Colonic mucosa (tissue), 4 donors: ENCODE measurements around the gene LRIT1. TPM values are rescaled to one million over a fixed set of nuclear protein-coding genes. Genes with fewer than 3 reads are reported as not detected.

Source experiments
- DNase-seq: peaks from one replicate; pipeline ENCODE4 v3.0.0-alpha.2; 2020
- H3K27ac ChIP-seq: fragments of 200-600 bp; one replicate; pipeline ENCODE4 v1.8.0; 2021
- H3K27me3 ChIP-seq: fragments of 200-600 bp; one replicate; pipeline ENCODE4 v1.8.0; 2021
- H3K36me3 ChIP-seq: fragments of 200-600 bp; one replicate; pipeline ENCODE4 v1.8.0; 2021
- H3K4me1 ChIP-seq: fragments of 200-600 bp; one replicate; pipeline ENCODE4 v1.8.0; 2021; ENCODE audit warnings: mild to moderate bottlenecking
- H3K4me3 ChIP-seq: fragments of 200-600 bp; one replicate; pipeline ENCODE4 v1.8.0; 2021
- H3K9ac ChIP-seq, 2 donors: one replicate each; pipeline ENCODE4 v1.7.0; 2013; ENCODE audit warnings: control low read depth in 2 of 2, low read depth in 2 of 2, low read length in 2 of 2
- H3K9me3 ChIP-seq: fragments of 200-600 bp; one replicate; pipeline ENCODE4 v1.8.0; 2021
- intact Hi-C: fragments of 100-400 bp; cut with DNase I; formaldehyde crosslinking; loops from one replicate; pipeline ENCODE4 v1.14.1; 2022
- total RNA-seq, 2 donors: library from RNA; stranded (reverse); fragmentation: NEBNext Ultra II Directional in 1 of 2; extraction: Animal tissue kit (Norgen Biotek cat#: 25700) in 1 of 2; gene quantifications; one replicate each; pipeline ENCODE4 v1.2.1, GENCODE V29; 2021
- TF ChIP-seq, protein P1 (sequence below): fragments of 200-600 bp; IDR thresholded peaks from one replicate; pipeline ENCODE4 v1.8.0; 2022; ENCODE audit warnings: antibody characterized with exemption, mild to moderate bottlenecking
- donor health status: healthy.
- donor health status: DM: no; HTN: no; CAD: no.
- donor health status: DM: no; HTN: no; CAD: no.

The LRIT1 gene
- total RNA-seq, 2 donors from 2014 or later: not detected

DNA sequence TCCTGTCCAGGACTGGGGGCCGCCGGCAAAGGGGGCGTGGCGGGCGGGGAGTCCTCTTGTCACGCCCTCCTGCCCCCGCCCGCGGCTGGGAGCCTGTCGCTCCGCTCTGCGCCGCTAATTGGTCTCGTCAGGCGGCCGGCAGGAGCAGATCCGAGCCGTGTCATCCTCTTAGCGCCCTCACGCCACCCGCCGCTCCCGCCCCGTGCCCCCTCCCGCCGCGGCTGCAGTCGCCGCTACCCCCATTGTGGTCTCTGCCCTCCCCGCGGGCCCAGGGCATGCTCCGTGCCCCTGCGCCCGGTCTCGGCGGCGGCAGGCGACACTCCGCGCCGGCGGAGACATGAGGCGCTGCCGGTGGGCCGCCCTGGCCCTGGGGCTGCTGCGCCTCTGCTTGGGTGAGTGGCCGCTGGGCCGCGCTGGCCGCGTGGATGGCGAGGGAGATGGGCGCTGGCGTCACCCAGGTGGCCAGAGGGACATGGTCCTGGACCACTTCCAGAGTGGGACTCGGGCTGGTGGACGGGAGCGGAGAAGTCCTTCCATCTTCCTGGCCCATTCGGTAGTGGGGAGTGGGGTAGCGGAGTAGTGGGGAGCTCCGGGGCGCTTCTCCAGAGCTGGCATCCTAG, 46.8 kb downstream of the LRIT1 start, which contains the start of gene CDHR1:
Gene CDHR1 (plus strand): TSS at position 114 of the 620 bp plus-strand sequence. CDS start 224 bp downstream, at position 338.
- intact Hi-C loops: no loop called here
- H3K9ac ChIP-seq: peak within 1 kb of the TSS; percentile 69 to 76

DNA sequence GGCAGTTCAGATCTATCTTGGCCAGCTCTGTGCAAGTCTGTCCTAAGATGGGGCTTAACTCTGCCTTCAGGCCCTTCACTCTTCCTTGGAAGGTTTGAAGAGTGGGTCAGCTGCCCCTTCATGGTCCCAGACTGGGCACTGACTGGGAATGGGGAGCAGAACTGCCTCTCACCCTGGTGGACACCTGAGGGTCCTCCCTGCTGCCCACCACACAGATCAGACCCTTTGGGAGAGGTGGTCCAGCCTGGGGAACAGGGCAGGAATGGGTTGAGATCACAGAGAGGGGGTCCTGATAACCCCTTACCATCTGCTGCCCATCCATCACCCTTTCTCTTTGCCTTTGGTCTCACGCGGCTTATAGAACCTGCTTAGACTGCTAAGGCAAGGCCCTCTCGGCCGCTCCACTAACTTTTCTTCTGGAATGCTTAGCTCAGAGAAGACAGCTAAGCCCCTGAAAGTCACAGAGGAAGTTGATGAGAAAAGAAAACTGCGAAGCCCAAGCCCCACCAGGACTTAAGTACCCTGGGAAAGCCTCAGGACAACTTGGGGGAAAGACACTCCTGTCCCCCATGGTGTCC, 47.4 kb downstream of the LRIT1 start:
- intact Hi-C loops: no loop called here
- H3K36me3 ChIP-seq: no peaks in the 10 kb centered on the region
- H3K27ac ChIP-seq: no peak overlapping the region
- H3K27me3 ChIP-seq: no peaks in the 10 kb centered on the region
- TF ChIP-seq, protein P1, sequence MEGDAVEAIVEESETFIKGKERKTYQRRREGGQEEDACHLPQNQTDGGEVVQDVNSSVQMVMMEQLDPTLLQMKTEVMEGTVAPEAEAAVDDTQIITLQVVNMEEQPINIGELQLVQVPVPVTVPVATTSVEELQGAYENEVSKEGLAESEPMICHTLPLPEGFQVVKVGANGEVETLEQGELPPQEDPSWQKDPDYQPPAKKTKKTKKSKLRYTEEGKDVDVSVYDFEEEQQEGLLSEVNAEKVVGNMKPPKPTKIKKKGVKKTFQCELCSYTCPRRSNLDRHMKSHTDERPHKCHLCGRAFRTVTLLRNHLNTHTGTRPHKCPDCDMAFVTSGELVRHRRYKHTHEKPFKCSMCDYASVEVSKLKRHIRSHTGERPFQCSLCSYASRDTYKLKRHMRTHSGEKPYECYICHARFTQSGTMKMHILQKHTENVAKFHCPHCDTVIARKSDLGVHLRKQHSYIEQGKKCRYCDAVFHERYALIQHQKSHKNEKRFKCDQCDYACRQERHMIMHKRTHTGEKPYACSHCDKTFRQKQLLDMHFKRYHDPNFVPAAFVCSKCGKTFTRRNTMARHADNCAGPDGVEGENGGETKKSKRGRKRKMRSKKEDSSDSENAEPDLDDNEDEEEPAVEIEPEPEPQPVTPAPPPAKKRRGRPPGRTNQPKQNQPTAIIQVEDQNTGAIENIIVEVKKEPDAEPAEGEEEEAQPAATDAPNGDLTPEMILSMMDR: no peak
- no peaks in the 10 kb centered on the region for H3K9me3 ChIP-seq
- H3K9ac ChIP-seq: peak overlapping the region in 1 of 2 donors; percentile 44
- H3K4me3 ChIP-seq: peak overlapping the region; percentile 51
- H3K4me1 ChIP-seq: peaks cover 17% of the 10 kb centered on the region
- DNase-seq: no peak

More for the DNA sequence above, 46.8 kb downstream of the LRIT1 start, which contains the start of gene CDHR1:
- Histone ChIP-seq H3K27ac (peak within 1 kb of the TSS; percentile 77), H3K4me1 (peaks cover 17% of the 10 kb centered on the region), H3K9me3 (no peaks in the 10 kb centered on the region), H3K27me3 (no peaks in the 10 kb centered on the region), H3K4me3 (peak within 1 kb of the TSS; percentile 51), H3K36me3 (no peaks in the 10 kb centered on the region)
- TF ChIP-seq, protein P1: no peak
- peak; percentile 79 for DNase-seq

DNA sequence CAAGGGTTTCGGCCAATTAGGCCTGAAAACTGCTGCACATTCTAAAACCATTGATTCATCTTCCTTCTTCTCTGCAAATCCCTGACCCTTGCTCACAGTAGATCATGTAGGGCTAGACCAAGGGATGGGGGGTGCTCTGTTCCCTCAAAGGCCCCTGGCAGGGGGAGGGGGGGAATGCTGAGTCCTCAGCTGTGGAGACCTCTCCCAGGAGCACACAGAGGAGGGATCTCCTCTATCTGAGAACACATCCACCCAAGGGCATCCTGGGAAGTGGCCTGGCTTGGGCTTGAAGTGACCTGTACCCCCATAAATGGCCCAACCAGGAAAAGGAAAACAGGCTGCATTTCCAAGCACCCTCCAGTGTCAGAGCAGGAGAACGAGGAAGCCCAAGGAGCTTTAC, 48.0 kb downstream of the LRIT1 start:
- no peak for DNase-seq
- Histone ChIP-seq H3K27me3 (no peaks in the 10 kb centered on the region), H3K36me3 (no peaks in the 10 kb centered on the region), H3K9me3 (no peaks in the 10 kb centered on the region), H3K4me1 (peaks cover 17% of the 10 kb centered on the region), H3K9ac (peak overlapping the region in 1 of 2 donors; percentile 44), H3K4me3 (no peak overlapping the region), H3K27ac (no peak overlapping the region)
- TF ChIP-seq, protein P1: no peak
- intact Hi-C loops: no loop called here

DNA sequence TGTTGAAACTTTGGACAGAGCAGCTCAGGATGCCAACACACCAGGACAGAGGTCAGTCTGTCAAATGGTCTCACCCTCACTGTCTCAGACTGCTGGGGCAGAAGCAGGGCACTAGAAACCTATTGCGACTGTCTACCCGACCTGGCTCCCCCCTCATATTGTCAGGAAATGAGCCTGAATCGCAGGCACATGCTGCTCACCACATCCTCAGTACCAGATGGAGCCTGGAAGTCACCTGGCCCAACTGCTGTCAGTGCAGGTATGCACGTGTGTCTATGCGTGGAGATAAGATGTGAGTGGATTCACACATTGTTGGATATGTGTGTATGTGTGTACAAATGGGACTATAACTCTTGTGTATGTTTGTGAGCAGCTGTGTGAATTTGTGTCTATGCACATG, 50.2 kb downstream of the LRIT1 start:
- Histone ChIP-seq H3K9me3 (no peaks in the 10 kb centered on the region), H3K4me3 (no peak overlapping the region), H3K4me1 (no peaks in the 10 kb centered on the region), H3K27me3 (no peaks in the 10 kb centered on the region), H3K9ac (no peak overlapping the region), H3K36me3 (no peaks in the 10 kb centered on the region), H3K27ac (no peak overlapping the region)
- TF ChIP-seq, protein P1: no peak
- intact Hi-C loops: no loop called here
- no peak for DNase-seq

DNA sequence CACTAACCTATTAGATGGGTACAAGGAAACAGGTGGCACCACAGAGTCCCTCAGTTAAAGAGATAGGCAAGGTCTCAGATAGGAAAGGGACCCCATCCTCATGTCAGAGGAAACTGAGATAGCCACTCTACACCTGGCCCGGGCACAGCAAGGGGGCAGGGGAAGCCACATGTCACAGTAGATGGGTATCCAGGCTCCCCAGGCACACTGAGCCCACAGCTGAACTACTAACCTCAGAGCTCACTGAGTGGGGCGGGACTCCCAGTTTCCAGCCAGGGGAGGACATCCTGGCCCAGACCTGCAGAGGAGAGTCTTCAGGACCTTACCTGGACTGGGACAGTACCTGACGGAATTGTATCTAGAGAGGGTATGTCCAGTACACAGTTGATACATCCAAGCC, 50.7 kb downstream of the LRIT1 start:
- no peaks in the 10 kb centered on the region for H3K36me3 ChIP-seq
- TF ChIP-seq, protein P1: no peak
- H3K4me3 ChIP-seq: no peak overlapping the region
- H3K4me1 ChIP-seq: no peaks in the 10 kb centered on the region
- no peak overlapping the region for H3K9ac ChIP-seq
- DNase-seq: no peak
- H3K9me3 ChIP-seq: no peaks in the 10 kb centered on the region
- no peaks in the 10 kb centered on the region for H3K27me3 ChIP-seq
- intact Hi-C loops: no loop called here
- no peak overlapping the region for H3K27ac ChIP-seq
